H9 (cell line): ENCODE measurements around the gene ZNF735. TPM values are rescaled to one million over a fixed set of nuclear protein-coding genes. Genes with fewer than 3 reads are reported as not detected.

Experiments
- DNase-seq: peaks from one replicate; pipeline ENCODE4 v3.0.0-alpha.2; 2017
- H2AFZ ChIP-seq: one replicate; pipeline ENCODE4 v1.6.1; 2013; ENCODE audit warnings: mild to moderate bottlenecking, low read length, control low read depth, moderate library complexity
- H2AK5ac ChIP-seq: 2 replicates; pipeline ENCODE4 v1.6.1; 2013; ENCODE audit warnings: low read length, control low read depth, mixed read lengths; ENCODE audit not compliant: insufficient read length
- H2BK120ac ChIP-seq: one replicate; pipeline ENCODE4 v1.6.1; 2013; ENCODE audit warnings: low read depth, mild to moderate bottlenecking, low read length, control low read depth, inconsistent platforms; ENCODE audit not compliant: poor library complexity, severe bottlenecking
- H2BK12ac ChIP-seq: 2 replicates; pipeline ENCODE4 v1.6.1; 2013; ENCODE audit warnings: low read length, control low read depth, mixed read lengths, low read depth; ENCODE audit not compliant: insufficient read length
- H2BK15ac ChIP-seq: 2 replicates; pipeline ENCODE4 v1.6.1; 2013; ENCODE audit warnings: low read depth, low read length, control low read depth
- H2BK20ac ChIP-seq: one replicate; pipeline ENCODE4 v1.6.1; 2013; ENCODE audit warnings: low read depth, mild to moderate bottlenecking, low read length, control low read depth, inconsistent platforms; ENCODE audit not compliant: poor library complexity, severe bottlenecking
- H2BK5ac ChIP-seq: 2 replicates; pipeline ENCODE4 v1.6.1; 2013; ENCODE audit warnings: low read length, control low read depth, mixed read lengths; ENCODE audit not compliant: insufficient read length
- H3K14ac ChIP-seq: 2 replicates; pipeline ENCODE4 v1.6.1; 2013; ENCODE audit warnings: low read length, control low read depth; ENCODE audit not compliant: insufficient read depth
- H3K18ac ChIP-seq: 2 replicates; pipeline ENCODE4 v1.6.1; 2013; ENCODE audit warnings: low read depth, mild to moderate bottlenecking, mixed read lengths, low read length, control low read depth; ENCODE audit not compliant: insufficient read length
- H3K23ac ChIP-seq: 2 replicates; pipeline ENCODE4 v1.6.1; 2013; ENCODE audit warnings: low read length, control low read depth, mixed read lengths, low read depth; ENCODE audit not compliant: insufficient read length
- H3K23me2 ChIP-seq: 2 replicates; pipeline ENCODE4 v1.6.1; 2013; ENCODE audit warnings: low read depth, mild to moderate bottlenecking, mixed read lengths, low read length, control low read depth; ENCODE audit not compliant: insufficient read length, poor library complexity, severe bottlenecking
- H3K27ac ChIP-seq: 2 replicates; pipeline ENCODE4 v1.5.1; 2013; ENCODE audit warnings: low read length, control low read depth, mixed read lengths, low read depth; ENCODE audit not compliant: insufficient read length
- H3K27me3 ChIP-seq: 2 replicates; pipeline ENCODE4 v1.6.1; 2013; ENCODE audit warnings: low read length, control low read depth, inconsistent platforms; ENCODE audit not compliant: insufficient read depth
- H3K4ac ChIP-seq: 2 replicates; pipeline ENCODE4 v1.6.1; 2013; ENCODE audit warnings: low read depth, mild to moderate bottlenecking, control low read depth, inconsistent platforms, low read length, moderate library complexity
- H3K4me1 ChIP-seq: 2 replicates; pipeline ENCODE4 v1.6.1; 2013; ENCODE audit warnings: low read length, control low read depth, inconsistent platforms; ENCODE audit not compliant: insufficient read depth
- H3K4me2 ChIP-seq: 2 replicates; pipeline ENCODE4 v1.6.1; 2013; ENCODE audit warnings: low read length, control low read depth, mixed read lengths; ENCODE audit not compliant: insufficient read length, insufficient read depth
- H3K56ac ChIP-seq: 2 replicates; pipeline ENCODE4 v1.6.1; 2013; ENCODE audit warnings: low read depth, mild to moderate bottlenecking, mixed read lengths, low read length, control low read depth; ENCODE audit not compliant: insufficient read length
- H3K79me1 ChIP-seq: 2 replicates; pipeline ENCODE4 v1.6.1; 2013; ENCODE audit warnings: low read depth, mild to moderate bottlenecking, moderate library complexity, low read length, control low read depth, inconsistent platforms; ENCODE audit not compliant: insufficient read depth, poor library complexity, severe bottlenecking
- H3K79me2 ChIP-seq: 2 replicates; pipeline ENCODE4 v1.6.1; 2013; ENCODE audit warnings: low read length, control low read depth, inconsistent platforms; ENCODE audit not compliant: insufficient read depth
- H3K9ac ChIP-seq: 2 replicates; pipeline ENCODE4 v1.6.1; 2013; ENCODE audit warnings: low read length, control low read depth, mixed read lengths; ENCODE audit not compliant: insufficient read length; ENCODE audit errors: extremely low read depth
- H3K9me3 ChIP-seq: one replicate; pipeline ENCODE4 v1.6.1; 2013; ENCODE audit warnings: low read depth, low read length, inconsistent platforms; ENCODE audit not compliant: control insufficient read depth
- H3T11ph ChIP-seq: one replicate; pipeline ENCODE4 v1.6.1; 2013; ENCODE audit warnings: mild to moderate bottlenecking, low read length, control low read depth, inconsistent platforms
- H4K20me1 ChIP-seq: one replicate; pipeline ENCODE4 v1.6.1; 2013; ENCODE audit not compliant: control insufficient read depth, insufficient read length, insufficient read depth
- H4K5ac ChIP-seq: 2 replicates; pipeline ENCODE4 v1.6.1; 2013; ENCODE audit warnings: low read depth, mild to moderate bottlenecking, mixed read lengths, low read length, control low read depth; ENCODE audit not compliant: insufficient read length
- H4K8ac ChIP-seq: replicated peaks from 2 replicates; pipeline ENCODE4 v1.6.1; 2013; ENCODE audit warnings: low read length, control low read depth, mixed read lengths, low read depth; ENCODE audit not compliant: insufficient read length
- H4K91ac ChIP-seq: 2 replicates; pipeline ENCODE4 v1.6.1; 2013; ENCODE audit warnings: low read depth, mild to moderate bottlenecking, moderate library complexity, mixed read lengths, low read length, control low read depth; ENCODE audit not compliant: insufficient read length
- H3K27ac Mint-ChIP-seq, 3 experiments: 2 replicates in 2 of 3; 3 replicates in 1 of 3; pipeline ENCODE4 v1.8.0; 2020 to 2021; ENCODE audit warnings: mixed read lengths in 3 of 3, mild to moderate bottlenecking in 1 of 3, moderate library complexity in 1 of 3
- H3K27me3 Mint-ChIP-seq: 2 replicates; pipeline ENCODE4 v1.8.0; 2021; ENCODE audit warnings: low read depth, mild to moderate bottlenecking, moderate library complexity, mixed read lengths
- H3K36me3 Mint-ChIP-seq, 3 experiments: 2 replicates in 2 of 3; 3 replicates in 1 of 3; pipeline ENCODE4 v1.8.0; 2020 to 2021; ENCODE audit warnings: low read depth in 3 of 3, mixed read lengths in 3 of 3; ENCODE audit not compliant: insufficient read depth in 1 of 3
- H3K4me1 Mint-ChIP-seq, 2 experiments: 2 replicates each; pipeline ENCODE4 v1.8.0; 2020; ENCODE audit warnings: mixed read lengths in 2 of 2
- H3K4me3 Mint-ChIP-seq, 2 experiments: 2 replicates in 1 of 2; 3 replicates in 1 of 2; pipeline ENCODE4 v1.8.0; 2020 to 2021; ENCODE audit warnings: mild to moderate bottlenecking in 2 of 2, mixed read lengths in 2 of 2, moderate library complexity in 1 of 2
- H3K9me3 Mint-ChIP-seq, 2 experiments: 2 replicates in 1 of 2; 3 replicates in 1 of 2; pipeline ENCODE4 v1.8.0; 2020; ENCODE audit warnings: mild to moderate bottlenecking in 2 of 2, mixed read lengths in 2 of 2, moderate library complexity in 1 of 2
- CTCF ChIP-seq: fragments of 200-600 bp; sonication (generic); conservative IDR thresholded peaks from 3 replicates; pipeline ENCODE4 v1.8.0; 2021; ENCODE audit warnings: antibody characterized with exemption, mild to moderate bottlenecking
- WGBS: extraction: QIAGEN DNeasy Blood & Tissue Kit; methylation state at CpG from one replicate; pipeline ENCODE4 v1.1.7; 2013; ENCODE audit warnings: missing lambda C conversion rate, low lambda C conversion rate, mixed read lengths; ENCODE audit not compliant: insufficient read length; ENCODE audit errors: extremely low coverage; 5-methylcytosine and 5-hydroxymethylcytosine counted together
- total RNA-seq: library from RNA; stranded (reverse); gene quantifications from 2 replicates; pipeline ENCODE4 v1.2.1, GENCODE V29; 2021

The ZNF735 gene
- total RNA-seq, 1 experiment from 2014 or later: not detected

- Histone ChIP-seq H3K79me2 (no peaks in the 10 kb centered on the region), H2BK120ac (no peak overlapping the region), H3K14ac (no peak overlapping the region), H3T11ph (no peak overlapping the region), H3K9me3 (peaks cover 55% of the 10 kb centered on the region), H2BK5ac (no peak overlapping the region), H3K18ac (no peak overlapping the region), H4K20me1 (no peaks in the 10 kb centered on the region), H3K4ac (no peak overlapping the region), H3K79me1 (no peaks in the 10 kb centered on the region), H2BK15ac (no peak overlapping the region), H3K4me2 (no peak overlapping the region), H3K56ac (no peak overlapping the region), H2AFZ (no peak overlapping the region), H3K4me1 (no peaks in the 10 kb centered on the region), H2BK12ac (no peak overlapping the region), H4K91ac (no peak overlapping the region), H3K23me2 (no peaks in the 10 kb centered on the region), H3K23ac (no peak overlapping the region), H2BK20ac (no peak overlapping the region), H3K27ac (no peak overlapping the region), H3K27me3 (no peaks in the 10 kb centered on the region), H2AK5ac (no peak overlapping the region), H3K9ac (no peak overlapping the region), H4K8ac (no peak overlapping the region), H4K5ac (no peak overlapping the region)
- no peak overlapping the region for H3K4me3 Mint-ChIP-seq
- no peak for DNase-seq
- TF ChIP-seq CTCF: no peak
- peaks cover 0 to 26% (median 6%) of the 10 kb centered on the region in 3 experiments; a peak in 5 of 7 replicates for H3K36me3 Mint-ChIP-seq
- no peaks in the 10 kb centered on the region for H3K4me1 Mint-ChIP-seq
- no peaks in the 10 kb centered on the region; the same call in 1 of the 2 replicates for H3K27me3 Mint-ChIP-seq
- H3K27ac Mint-ChIP-seq: no peak overlapping the region
- peaks cover 81 to 92% of the 10 kb centered on the region in 2 experiments for H3K9me3 Mint-ChIP-seq
- no CpG with 5 or more reads among the region's 24 CpGs for WGBS
These were observed 14.8 kb upstream of the ZNF735 start for GRCh38 chr7:64192148-64192704.
